Measurements from ENCODE around the gene PIAS1.

GRCh38 chr15:68177742-68178141 lies 123.6 kb downstream of the PIAS1 start:
- TF ChIP-seq CTCF (IDR thresholded peaks at IDR 0.05) (no peak), POLR2A (IDR thresholded peaks at IDR 0.05; ENCODE audit: low read depth) (no peak), POLR2AphosphoS5 (IDR thresholded peaks at IDR 0.05) (peak; percentile 41 to 43), EP300 (IDR thresholded peaks at IDR 0.05) (no peak)
